Astrocyte of the hippocampus (primary cell): ENCODE data around the gene SYT13.
"Not testable (repeated sequence)": the region's sequence is repeated elsewhere in the genome, so short reads cannot be mapped to it uniquely, and the experiment has no call there.

ENCODE experiments used
- DNase-seq: peaks from one replicate; pipeline ENCODE4 v3.0.0; 2011; ENCODE audit warnings: low read depth, low spot score

SYT13 gene

DNA sequence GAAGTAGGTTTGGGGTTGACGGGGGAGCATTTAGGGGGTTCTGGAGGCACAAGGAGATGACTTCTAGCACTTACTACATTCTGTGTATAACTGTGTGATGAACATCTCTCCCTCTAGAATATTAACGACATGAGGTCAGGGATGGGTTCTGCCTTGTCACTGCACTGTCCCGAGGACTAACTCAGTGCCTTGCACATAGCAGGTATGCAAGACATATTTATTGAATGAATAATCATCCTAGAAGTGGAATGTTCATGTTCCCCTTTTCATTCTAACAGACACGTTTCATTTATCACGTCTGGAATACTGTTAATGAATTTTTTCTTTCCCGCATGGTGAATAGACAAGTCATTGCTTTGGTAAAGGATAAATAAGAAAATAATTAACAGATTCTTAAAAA is 12.6 kb downstream of the SYT13 start:
- no peak for DNase-seq

DNA sequence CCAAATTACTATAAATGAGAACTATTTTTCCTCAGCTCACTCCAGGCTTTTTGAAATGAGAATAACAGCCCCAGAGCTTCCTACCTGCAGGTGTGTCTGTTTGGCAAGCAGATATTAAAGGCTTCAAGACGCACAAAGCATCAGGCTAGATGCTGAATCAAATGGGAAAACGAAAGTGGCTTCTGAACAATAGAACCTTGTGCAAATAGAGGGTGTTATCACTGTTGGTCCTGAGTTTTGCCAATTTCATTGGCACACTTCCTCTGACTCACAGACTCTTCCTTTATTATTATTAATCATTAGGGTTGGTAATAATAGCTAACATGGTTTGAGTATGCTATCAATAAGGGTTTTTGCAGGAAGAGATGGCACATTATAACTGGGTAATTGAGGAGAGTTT is 13.4 kb downstream of the SYT13 start:
- no peak for DNase-seq

DNA sequence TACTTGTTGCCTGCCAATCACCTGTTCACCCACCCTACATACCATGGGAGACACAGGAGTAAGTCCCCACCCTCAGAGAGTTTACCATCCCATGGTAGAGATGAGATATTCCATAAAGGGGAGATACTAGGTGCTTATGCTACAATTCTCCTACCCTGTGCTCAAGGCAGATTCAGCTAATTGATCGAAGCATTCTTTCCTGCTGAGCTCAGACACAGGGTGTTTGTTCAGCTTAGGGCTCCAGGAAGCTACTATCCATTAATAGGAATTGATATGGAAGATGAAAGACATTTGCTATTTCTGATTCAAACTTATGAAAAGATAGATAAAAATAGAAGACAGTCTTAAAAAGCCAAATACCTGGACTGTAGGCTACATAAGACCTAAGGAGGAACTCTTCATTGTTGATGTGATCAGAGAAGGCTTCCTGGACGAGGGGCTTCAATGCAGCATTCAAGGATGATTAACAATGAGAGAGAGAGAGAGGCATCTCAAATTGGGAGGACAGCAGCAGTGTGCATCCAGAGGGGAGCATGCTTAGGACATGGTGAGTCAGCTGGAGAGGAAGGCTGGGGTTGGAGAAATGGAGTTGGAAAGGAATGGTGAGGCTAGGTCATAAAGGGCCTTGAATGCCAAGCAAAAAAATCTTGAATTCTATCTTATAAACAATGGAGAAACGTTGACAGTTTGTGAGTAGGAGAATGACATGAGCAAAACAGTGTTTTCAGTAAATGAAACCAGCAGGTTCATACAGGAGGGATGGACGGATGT is 15.0 kb downstream of the SYT13 start:
- DNase-seq, result no peak

DNA sequence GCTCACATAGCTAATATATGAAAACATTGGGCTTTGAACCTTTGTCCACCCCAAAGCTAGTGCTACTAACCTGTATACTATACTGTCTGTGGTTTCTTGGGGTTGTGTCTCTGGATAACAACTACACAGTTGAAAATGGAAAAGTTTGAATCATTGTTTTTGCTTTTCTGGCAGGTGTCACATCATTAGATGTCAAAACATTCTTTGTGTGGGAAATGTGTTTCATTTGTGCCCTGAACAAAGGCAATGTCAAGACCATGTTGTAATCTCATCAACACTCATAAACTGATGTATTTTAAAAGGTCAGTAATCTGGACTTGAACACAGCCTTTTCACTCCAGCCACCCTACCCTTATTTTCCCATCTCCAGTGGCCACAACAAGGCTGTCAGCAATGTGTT is 16.5 kb downstream of the SYT13 start:
- no peak for DNase-seq

DNA sequence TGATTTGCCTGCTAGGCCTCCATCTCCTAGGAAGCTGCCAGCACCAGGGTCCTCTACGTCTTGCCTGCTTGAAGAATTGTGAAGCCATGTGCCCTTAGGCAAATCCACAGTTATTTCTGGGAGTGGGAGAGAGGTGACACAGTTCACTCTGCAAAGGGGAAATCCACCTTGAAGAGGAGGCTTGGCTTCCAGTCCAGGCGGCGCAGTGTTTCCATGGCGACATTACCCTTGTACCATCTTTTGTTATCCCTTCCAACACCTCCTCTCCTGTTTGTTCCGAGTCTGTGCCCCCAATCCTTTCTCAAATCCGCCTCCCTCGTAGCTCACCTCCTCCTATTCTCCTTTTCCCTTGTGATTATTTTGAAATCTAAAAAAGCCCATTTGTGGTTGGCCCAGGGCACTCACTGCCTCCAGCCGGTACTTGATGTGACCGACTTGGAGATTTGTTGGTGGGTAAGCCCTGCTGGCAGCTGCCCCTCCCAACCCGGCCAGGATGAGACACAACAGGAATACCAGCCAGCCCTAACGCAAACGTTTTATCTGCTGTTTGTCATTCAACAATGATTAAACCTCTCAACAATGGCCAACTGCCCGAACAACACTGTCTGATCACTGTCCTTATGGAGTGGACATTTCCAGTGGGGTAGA is 18.4 kb downstream of the SYT13 start:
- DNase-seq, result no peak

DNA sequence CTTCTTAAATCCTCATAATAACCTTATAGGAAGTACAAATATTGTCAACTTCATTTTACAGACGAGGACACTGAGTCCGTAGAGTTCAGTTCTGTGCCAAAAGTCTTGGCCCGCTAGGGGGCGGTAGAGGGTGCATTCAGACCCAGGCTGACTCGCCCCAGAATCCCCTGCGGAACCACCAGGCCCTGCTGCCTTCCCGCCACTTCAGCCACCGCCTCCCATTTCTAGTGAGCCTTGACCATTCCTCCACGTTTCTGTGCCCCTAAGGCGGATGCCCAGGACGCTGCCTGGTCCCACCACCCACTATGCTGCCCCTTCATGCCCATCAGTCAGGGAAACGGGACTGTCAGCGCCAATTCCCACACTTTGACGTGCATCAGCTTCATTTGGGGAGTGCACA is 19.1 kb downstream of the SYT13 start:
- DNase-seq, result no peak

DNA sequence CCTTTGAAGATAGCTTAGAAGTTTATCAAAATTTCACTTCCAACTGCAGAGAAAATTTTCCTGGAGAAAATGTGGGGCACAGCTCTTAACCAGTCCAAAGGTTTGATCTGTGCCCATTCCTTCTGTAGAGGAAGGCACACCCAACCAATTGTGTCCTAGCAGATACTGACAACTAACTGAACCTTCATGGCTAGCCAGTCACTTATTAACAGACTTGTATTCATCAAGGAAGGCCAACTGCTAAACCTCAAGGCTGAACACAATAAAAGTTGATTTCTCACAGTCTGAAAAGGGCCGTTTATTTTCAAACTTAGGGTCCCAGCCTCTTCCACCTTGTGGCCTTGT is 19.5 kb downstream of the SYT13 start:
- no peak for DNase-seq

DNA sequence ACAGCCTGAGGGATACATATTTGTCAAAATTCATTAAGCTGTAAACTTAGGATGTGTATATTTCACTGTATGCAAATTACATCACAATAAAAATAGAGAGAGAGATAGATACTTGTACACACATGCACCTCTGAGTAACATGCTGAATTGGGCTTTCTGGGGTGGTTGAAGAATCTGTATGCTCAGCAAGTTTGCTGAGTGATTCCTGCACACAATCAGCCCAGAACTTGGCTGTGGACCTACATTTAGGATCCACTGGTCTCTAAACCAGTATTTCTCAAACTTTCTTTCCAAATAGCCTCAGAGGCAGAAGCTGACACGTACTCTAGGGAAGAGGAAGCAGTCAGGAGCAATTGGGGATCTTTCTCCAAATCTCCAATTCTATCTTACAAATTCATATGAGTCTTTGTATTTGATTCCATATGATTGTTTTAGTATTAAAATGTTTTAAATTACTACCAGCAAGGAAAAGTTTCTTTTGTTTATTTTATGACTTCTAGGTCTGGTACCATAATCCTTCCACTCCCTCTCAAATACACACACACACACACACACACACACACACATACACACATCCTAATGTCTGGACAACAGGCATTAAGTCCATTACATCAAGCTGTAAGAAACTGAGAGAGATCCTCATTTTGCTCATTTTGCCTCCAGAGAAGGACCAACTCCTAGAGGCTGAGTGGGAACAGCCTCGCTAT is 20.0 kb downstream of the SYT13 start:
- no peak for DNase-seq

DNA sequence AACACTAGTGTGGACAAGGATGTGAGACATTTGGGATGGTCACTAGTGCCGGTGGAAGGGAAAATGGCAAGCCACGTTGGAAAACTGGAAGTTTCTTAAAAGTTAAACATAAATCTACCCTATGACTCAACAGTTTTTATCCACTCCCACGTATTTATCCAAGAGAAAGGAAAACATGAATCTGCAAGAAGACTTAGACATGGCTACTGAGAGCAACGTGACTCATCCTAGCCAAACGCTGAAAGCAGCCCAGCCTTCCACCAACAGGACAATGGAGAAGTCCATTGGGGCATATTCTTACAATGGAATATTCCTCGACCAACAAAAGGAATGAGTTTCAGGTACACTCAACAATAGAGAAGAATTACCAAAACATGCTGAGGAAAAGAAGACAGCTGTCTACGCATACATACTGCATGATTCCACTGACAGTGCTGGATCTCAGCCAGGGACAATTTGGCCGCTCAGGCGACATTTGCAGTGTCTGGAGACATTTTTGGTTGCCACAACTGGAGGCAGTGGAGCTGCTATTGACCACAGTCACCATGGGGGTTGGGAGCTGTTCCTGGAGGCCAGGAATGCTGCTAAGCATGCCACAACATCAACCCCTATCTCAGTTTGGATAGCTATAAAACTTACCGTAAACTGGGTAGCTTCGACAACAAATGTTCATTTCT is 21.2 kb downstream of the SYT13 start:
- peak; percentile 80 for DNase-seq

DNA sequence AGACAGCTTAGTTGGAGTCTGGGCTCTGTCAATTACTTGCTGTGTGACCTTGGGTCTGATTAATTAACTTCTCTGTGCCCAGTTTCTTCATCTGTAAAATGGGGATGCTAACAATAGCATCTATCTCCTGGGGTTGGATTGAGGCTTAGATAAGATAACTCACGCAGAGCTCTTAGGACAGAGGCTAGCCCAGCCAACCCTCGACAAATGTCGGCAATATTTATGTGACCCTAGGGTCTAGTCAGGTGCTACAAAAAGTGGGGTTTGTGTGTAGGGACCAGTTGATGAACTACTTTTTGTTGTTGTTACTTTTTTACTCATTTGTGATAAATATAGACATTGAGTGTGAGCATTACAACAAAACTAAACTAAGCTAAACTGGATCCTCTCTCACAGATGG is 22.4 kb downstream of the SYT13 start:
- DNase-seq, result no peak

DNA sequence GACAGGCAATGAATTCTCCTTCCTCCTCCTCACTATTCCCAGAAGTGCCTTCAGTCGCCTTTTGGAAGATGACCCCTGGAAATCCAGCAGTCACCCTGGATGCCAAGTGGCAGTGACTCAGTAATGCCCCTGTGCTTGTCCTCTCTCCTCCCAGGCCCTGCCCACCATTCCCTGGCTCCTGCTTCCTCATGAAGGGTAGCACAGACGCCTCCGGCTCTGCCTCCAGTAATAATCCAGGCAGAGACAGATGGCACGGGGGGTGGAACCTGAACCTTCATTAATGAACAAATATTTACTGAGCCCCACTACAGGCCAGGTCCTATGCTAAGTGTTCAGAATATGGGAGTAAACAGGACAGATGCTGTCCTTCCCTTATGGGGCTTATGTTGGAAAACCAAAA is 23.2 kb downstream of the SYT13 start:
- no peak for DNase-seq

DNA sequence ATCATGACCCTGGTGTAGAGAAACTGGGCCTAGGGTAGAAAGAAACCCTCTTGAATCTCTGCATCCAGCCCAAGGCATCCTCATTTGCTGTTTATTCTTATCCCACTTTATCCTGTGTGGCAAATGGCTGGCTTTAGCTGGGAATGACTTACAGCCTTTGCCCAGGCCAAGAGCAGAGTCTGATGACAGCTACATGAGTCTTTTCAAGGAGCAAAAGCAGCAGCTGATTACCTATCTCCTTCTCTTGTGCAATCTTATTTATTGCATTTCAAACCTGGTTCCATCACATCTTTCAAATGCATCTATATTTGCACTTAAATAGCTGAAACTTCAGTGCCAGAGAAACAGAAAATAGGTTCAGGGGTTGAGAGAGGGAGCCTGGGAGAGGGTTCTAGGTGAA is 26.1 kb downstream of the SYT13 start:
- DNase-seq, result no peak

DNA sequence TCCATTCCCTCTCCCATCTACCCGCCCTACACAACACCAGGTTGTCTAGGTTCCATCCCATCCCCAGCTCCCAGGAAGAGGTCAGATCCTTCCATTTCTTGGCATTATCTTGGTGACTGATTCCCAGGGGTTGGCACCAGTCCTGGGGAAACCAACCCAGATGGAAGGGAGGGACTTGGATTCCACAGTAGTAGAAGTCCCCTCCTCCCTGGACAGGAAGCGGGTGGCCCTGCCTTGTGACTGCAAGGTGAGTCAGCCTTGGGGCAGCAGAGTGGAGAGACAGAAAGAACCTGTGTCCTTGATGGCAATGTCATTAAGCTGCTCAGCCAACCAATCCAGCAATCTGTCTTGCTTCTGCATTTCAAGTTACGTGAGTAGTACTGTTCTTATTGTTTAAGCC is 26.5 kb downstream of the SYT13 start:
- peak; percentile 61 for DNase-seq

DNA sequence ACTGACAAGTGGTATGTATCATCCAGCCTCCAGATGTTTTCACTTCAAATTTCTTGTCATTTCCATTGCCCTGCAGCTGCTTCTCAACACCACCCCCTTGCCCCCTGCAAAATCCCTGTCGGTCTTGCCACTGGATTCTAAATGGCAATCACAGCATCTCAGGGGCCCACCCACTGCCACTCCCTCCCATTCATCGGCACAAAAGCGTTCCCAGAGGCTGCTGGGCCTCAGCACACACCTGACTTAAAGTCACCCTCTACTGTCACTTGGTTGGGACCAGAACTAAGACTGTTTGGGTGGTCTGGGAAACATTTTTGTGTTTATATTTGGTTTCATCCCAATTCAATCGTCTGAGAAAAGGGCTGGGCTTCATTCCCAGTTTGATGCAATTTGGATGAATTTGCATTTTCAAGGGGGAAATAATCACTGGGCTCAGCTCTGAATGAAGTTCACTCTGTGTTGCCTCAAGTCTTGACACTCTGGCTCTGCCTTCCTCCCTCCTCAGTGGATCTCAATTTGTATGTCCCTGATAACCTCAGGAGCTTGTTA is 27.1 kb downstream of the SYT13 start:
- no peak for DNase-seq

DNA sequence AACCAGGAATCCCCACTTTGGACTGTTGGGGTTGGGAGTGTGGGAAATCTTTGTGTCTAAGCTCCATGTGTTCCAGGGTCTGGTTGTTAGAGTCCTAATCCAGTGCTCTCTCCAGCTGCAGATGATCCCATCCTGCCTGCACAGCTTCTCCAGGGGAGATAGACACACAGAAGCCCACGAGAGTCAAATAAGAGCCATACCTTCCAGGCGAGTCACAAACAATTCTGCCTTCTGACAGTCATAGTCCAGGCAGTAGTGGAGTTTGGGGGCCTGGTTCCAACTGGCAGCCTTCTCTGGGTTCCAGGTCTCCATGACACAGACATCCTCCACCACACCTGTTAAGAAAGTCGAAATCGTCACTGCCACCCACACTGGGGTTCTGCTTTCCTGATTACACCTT is 32.1 kb downstream of the SYT13 start:
- peak; percentile 38 for DNase-seq

DNA sequence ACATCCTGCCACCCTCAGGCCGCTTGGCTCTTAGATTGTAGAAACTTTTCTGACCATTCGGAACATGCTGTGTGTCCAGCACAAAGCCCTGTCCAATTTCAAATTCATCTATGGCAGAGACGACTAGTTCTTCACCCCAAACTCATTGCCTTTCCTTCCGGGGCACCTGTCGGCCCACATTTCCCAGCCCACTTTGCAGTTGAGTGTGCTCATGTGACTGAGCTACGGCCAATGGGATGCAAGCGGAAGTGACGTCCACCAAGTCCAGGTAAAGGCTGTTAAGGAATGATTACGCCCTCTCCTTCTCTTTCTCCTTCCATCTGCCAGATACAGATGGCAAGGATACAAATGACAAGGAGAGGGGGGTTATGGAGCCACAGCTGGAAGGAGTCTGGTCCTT is 32.5 kb downstream of the SYT13 start:
- DNase-seq, result no peak

DNA sequence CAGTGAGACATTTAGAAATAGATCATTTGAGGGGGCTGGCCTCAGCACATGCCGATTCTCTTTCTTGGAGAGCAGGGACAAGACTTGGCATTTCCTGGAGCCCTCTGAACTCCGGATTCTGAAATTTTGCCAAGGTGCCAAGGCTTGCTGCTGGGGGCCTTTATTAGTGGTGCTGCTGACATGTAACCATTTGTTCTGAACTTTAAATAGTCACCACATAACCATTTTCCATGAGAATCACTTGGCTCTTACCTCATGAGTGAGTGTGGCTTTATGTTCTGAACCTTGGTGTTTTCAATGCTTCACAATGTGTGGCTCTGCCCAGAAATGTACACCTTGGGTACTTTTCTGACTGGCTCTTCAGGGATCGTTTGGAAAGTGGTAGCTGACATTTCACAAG is 33.3 kb downstream of the SYT13 start:
- peak; percentile 25 for DNase-seq

DNA sequence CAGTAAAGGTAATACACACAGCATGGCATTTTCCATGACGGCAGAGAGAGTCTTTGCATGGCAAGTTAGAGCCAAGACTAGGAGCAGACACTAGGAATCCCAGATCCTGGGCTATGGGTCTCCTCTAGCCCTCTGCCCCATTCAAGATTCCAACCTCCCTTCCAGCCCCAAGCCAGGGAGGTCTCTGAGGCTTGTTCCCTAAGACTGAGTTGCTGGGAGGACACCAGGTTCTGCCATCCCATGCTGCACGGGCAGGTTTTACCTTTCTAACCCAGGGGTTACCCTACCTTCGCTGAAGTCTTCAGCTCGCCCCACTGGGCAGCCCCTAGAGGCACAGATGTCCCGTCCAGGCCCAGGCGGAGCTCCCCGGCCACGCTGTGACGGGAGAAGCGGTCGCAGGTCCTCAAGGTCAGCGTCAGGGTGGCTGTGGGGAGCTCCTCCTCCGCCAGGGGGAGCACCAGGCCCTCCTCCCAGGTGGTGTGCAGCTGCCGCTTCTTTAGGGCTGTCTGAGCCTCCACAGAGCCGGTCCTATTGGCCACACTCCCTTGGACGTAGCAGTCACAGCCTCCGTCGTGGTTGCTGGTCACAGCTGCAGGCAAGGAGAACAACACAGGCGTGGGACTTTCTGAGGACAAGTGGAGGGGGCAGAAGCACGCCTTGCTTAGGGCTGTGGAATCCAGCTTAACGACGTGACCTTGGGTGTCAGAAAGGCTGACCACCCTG is 33.8 kb downstream of the SYT13 start:
- DNase-seq, result peak; percentile 39

DNA sequence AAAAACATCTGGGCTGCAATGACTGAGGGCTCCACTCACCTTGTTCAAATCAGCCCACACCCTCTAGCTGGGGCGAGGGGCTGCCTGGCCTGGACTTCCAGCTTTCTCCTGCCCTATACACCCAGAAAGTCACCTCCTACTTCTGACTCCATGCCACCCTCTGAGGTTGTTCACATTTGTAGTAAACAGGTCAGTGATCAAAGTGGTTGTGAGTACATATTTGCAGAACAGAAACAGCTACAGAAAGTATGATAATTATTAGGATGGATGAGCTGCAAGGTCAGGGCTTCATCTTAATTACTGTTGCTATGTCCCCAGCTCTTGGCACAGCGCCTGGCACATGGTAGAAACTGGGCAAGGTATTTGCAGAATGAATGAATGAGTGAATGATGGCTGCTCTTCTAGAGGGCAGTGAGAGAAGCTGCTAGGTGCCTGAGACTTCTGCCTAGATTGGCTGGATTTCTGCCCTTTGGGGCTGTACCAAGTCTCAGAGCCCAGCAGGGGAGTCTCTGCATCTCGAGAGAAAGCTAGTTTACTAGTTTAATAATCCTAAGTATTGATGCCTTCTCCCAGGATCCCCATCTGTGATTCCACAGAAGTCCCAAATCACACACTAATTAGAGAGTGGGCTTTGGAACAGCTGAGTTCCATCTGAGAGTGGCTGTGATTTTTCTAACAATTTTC is 36.0 kb downstream of the SYT13 start:
- DNase-seq, result no peak

DNA sequence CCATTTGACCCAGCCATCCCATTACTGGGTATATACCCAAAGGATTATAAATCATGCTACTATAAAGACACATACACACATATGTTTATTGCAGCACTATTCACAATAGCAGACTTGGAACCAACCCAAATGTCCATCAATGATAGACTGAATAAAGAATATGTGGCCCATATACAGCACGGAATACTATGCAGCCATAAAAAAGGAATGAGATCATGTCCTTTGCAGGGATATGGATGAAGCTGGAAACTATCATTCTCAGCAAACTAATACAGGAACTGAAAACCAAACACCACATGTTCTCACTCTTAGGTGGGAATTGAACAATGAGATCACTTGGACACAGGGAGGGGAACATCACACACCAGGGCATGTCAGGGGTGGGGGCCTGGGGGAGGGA is 36.8 kb downstream of the SYT13 start:
- DNase-seq, result not testable (repeated sequence)

DNA sequence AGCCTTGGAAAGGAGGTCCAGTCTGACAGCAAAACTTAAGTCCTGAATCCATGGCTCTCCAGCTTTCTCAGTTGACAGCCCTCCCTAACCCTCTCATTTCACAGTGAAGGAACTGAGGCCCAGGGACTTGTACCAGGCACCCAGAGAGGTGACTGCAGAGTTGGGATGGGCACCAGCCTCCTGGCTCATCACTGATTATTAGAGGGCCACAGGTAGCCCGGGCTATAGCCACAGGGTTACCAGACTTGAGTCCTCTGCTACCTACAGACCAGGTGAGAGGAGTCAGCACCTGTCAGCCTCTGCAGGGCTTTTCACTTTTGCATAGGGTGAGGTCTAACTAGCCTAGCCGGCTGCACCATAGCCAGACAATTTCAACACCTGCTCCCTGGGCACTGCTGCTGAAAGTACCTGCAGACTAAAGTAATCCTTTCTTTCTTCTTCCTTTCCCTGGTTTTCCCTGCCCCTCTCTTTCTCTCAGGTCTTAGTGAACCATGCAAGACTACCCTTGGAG is 37.6 kb downstream of the SYT13 start:
- DNase-seq, result no peak
